Astrocyte (in vitro differentiated cells and primary cell): ENCODE results near the gene P4HA2. TPM values are rescaled to one million over a fixed set of nuclear protein-coding genes. Genes with fewer than 3 reads are reported as not detected.

Experiments
- DNase-seq: peaks from one replicate; pipeline ENCODE4 v3.0.0-alpha.2; 2010; ENCODE audit warnings: low read depth
- FAIRE-seq: peaks from 2 replicates; lab custom pipeline; 2011; peaks lifted over from hg19 to GRCh38; lab: Jason Lieb, UNC
- H2AFZ ChIP-seq: 2 replicates; pipeline ENCODE4 v1.6.0; 2012; ENCODE audit warnings: low read depth, low read length, inconsistent platforms
- H3K27ac ChIP-seq: 2 replicates; pipeline ENCODE4 v1.5.1; 2011; ENCODE audit warnings: low read depth, low read length, inconsistent platforms
- H3K27me3 ChIP-seq: 2 replicates; pipeline ENCODE4 v1.6.0; 2011; ENCODE audit warnings: low read length, inconsistent platforms; ENCODE audit not compliant: insufficient read depth
- H3K36me3 ChIP-seq: 2 replicates; pipeline ENCODE4 v1.5.1; 2011; ENCODE audit warnings: low read length, inconsistent platforms; ENCODE audit not compliant: insufficient read depth
- H3K4me1 ChIP-seq: 2 replicates; pipeline ENCODE4 v1.5.1; 2011; ENCODE audit warnings: low read length, inconsistent platforms; ENCODE audit not compliant: insufficient read depth
- H3K4me2 ChIP-seq: 2 replicates; pipeline ENCODE4 v1.6.0; 2012; ENCODE audit warnings: low read length, inconsistent platforms
- H3K4me3 ChIP-seq: 2 replicates; pipeline ENCODE4 v1.5.1; 2011; ENCODE audit warnings: low read depth, mild to moderate bottlenecking, low read length, inconsistent platforms; ENCODE audit not compliant: insufficient read depth
- H3K79me2 ChIP-seq: 2 replicates; pipeline ENCODE4 v1.6.0; 2012; ENCODE audit warnings: mild to moderate bottlenecking, low read length, inconsistent platforms; ENCODE audit not compliant: insufficient read depth
- H3K9ac ChIP-seq: 2 replicates; pipeline ENCODE4 v1.6.0; 2012; ENCODE audit warnings: mild to moderate bottlenecking, low read length, inconsistent platforms
- H3K9me3 ChIP-seq: 2 replicates; pipeline ENCODE4 v1.5.1; 2012; ENCODE audit warnings: low read depth, mild to moderate bottlenecking, low read length, inconsistent platforms; ENCODE audit not compliant: insufficient read depth
- H4K20me1 ChIP-seq: 2 replicates; pipeline ENCODE4 v1.6.0; 2012; ENCODE audit warnings: low read length, inconsistent platforms; ENCODE audit not compliant: insufficient read depth
- H3K27ac Mint-ChIP-seq: one replicate; pipeline ENCODE4 v1.8.0; 2021; ENCODE audit warnings: mild to moderate bottlenecking, mixed read lengths; ENCODE audit not compliant: unreplicated experiment
- H3K27me3 Mint-ChIP-seq: one replicate; pipeline ENCODE4 v1.8.0; 2021; ENCODE audit warnings: low read depth, mixed read lengths; ENCODE audit not compliant: unreplicated experiment
- H3K36me3 Mint-ChIP-seq: one replicate; pipeline ENCODE4 v1.8.0; 2021; ENCODE audit warnings: low read depth, mixed read lengths; ENCODE audit not compliant: unreplicated experiment
- H3K4me1 Mint-ChIP-seq: one replicate; pipeline ENCODE4 v1.8.0; 2021; ENCODE audit warnings: low read depth, mixed read lengths; ENCODE audit not compliant: unreplicated experiment
- H3K4me3 Mint-ChIP-seq: one replicate; pipeline ENCODE4 v1.8.0; 2021; ENCODE audit warnings: mild to moderate bottlenecking, moderate library complexity, mixed read lengths; ENCODE audit not compliant: unreplicated experiment
- H3K9me3 Mint-ChIP-seq: one replicate; pipeline ENCODE4 v1.8.0; 2021; ENCODE audit warnings: mild to moderate bottlenecking, mixed read lengths; ENCODE audit not compliant: unreplicated experiment
- CTCF ChIP-seq: IDR thresholded peaks from 2 replicates; pipeline ENCODE4 v1.5.1; 2011; ENCODE audit warnings: low read depth, mild to moderate bottlenecking, inconsistent platforms, low read length, moderate library complexity; ENCODE audit not compliant: insufficient read depth
- EZH2 ChIP-seq: IDR thresholded peaks from 2 replicates; pipeline ENCODE4 v1.6.1; 2012; ENCODE audit warnings: mild to moderate bottlenecking, low read length, inconsistent platforms; ENCODE audit not compliant: insufficient read depth
- total RNA-seq: library from RNA; stranded (reverse); gene quantifications from 2 replicates; pipeline ENCODE4 v1.2.1, GENCODE V29; 2021

Gene P4HA2
- total RNA-seq, 1 donor from 2014 or later, result 214 TPM

DNA sequence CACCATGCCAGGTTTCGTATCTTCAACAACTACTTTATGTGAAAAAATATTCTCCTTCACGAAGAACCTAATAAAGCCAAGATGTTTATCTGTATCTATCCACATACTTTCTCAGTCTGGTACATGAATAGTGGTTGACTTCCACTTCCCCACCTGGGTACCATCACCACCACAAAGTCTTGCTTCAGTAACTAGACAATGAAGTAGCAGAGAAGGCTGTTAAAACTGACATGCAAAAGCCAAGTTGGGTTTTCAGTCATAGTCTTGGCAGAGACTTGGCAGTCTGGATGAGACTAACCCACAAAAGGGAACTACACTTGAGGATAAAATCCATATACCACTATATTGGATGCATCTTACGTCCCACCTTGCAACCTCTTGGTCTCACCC is 5.0 kb downstream of the P4HA2 start:
- Histone ChIP-seq H3K9ac (no peak overlapping the region), H3K79me2 (peaks cover 92% of the 10 kb centered on the region), H2AFZ (no peak overlapping the region), H3K4me1 (peaks cover 37% of the 10 kb centered on the region), H3K4me2 (peak overlapping the region; percentile 20), H3K4me3 (no peak overlapping the region), H4K20me1 (peaks cover 80% of the 10 kb centered on the region), H3K36me3 (peaks cover 3% of the 10 kb centered on the region), H3K9me3 (no peaks in the 10 kb centered on the region), H3K27me3 (no peaks in the 10 kb centered on the region), H3K27ac (no peak overlapping the region)
- no peaks in the 10 kb centered on the region for H3K9me3 Mint-ChIP-seq
- no peak overlapping the region for H3K27ac Mint-ChIP-seq
- H3K4me3 Mint-ChIP-seq, result no peak overlapping the region
- no peak for FAIRE-seq
- no peak for TF ChIP-seq CTCF
- TF ChIP-seq EZH2, result no peak
- H3K36me3 Mint-ChIP-seq, result peaks cover 26% of the 10 kb centered on the region
- no peaks in the 10 kb centered on the region for H3K27me3 Mint-ChIP-seq
- H3K4me1 Mint-ChIP-seq, result peaks cover 40% of the 10 kb centered on the region
- no peak for DNase-seq

DNA sequence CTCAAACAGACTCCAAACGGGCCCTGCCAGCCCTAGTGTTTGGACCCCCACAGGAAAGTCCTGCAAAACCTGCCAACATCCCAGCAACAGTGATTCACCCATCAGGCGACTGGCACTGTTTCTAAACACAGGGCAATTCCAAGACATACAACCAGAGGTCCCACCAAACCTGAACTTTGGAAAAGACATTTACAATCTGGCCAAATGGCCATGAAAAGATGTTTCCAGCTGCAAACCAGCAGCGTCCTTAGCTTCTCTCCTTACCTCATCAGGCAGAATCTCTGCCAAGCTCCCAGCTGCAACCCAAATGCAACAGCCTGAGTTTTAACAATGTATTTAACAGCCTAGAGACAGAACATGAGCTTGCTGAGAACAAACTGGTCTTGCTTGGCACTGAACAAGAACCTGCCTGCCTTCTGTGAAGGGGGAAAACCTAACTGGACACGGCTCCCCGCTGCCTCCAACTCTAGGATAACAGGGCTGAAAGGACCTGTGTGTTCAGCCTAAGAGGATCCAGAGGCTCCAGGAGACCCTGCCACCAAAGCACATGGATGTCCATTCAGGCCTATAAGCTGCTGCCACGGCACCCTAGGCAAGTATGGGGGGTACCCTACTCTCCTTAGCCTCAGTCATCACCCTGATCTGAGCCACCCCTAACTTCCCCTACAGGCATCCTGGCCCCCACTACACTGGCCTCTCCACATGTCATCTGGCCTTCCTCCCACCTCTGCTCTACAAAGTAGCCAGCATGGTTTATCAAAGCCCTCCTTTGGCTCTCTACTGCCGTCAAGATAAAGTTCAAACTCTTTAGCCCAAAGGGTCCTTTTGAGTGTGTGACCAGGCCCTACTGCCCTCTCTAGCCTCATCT is 5.6 kb downstream of the P4HA2 start:
- H3K4me3 ChIP-seq, result no peak overlapping the region
- H3K79me2 ChIP-seq, result peaks cover 88% of the 10 kb centered on the region
- H2AFZ ChIP-seq, result no peak overlapping the region
- no peaks in the 10 kb centered on the region for H3K9me3 Mint-ChIP-seq
- no peak overlapping the region for H3K27ac ChIP-seq
- H3K27me3 ChIP-seq, result no peaks in the 10 kb centered on the region
- peaks cover 3% of the 10 kb centered on the region for H3K36me3 ChIP-seq
- no peak for TF ChIP-seq EZH2
- TF ChIP-seq CTCF, result no peak
- H3K4me2 ChIP-seq, result peak overlapping the region; percentile 20
- H4K20me1 ChIP-seq, result peaks cover 80% of the 10 kb centered on the region
- H3K4me1 ChIP-seq, result peaks cover 36% of the 10 kb centered on the region
- peak; percentile 67 for DNase-seq
- no peaks in the 10 kb centered on the region for H3K9me3 ChIP-seq
- peak overlapping the region; percentile 12 for H3K9ac ChIP-seq
- H3K27ac Mint-ChIP-seq, result no peak overlapping the region
- no peak for FAIRE-seq
- no peak overlapping the region for H3K4me3 Mint-ChIP-seq
- H3K4me1 Mint-ChIP-seq, result peaks cover 40% of the 10 kb centered on the region
- H3K36me3 Mint-ChIP-seq, result peaks cover 29% of the 10 kb centered on the region
- no peaks in the 10 kb centered on the region for H3K27me3 Mint-ChIP-seq

DNA sequence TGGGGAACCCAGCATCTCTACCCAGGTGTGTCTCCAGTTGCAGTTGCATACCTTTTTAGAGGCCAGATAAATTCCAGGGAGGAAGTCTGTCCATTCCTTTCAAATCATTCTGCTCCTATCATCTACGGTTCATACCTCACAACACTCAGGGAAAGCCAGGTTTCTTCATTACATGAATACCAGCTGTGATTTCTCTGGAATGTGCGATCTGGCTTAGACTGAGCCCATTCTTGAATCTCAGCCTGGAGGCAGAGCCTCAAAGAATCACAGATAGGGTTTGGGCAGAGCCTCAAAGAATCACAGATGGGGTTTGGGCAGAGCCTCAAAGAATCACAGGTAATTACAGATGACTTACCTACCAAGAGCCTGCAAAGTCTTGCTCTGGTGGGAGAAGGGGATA is 7.2 kb downstream of the P4HA2 start:
- Mint-ChIP-seq H3K9me3 (no peaks in the 10 kb centered on the region), H3K36me3 (peaks cover 37% of the 10 kb centered on the region), H3K27me3 (no peaks in the 10 kb centered on the region), H3K4me3 (no peak overlapping the region), H3K27ac (no peak overlapping the region), H3K4me1 (peaks cover 30% of the 10 kb centered on the region)
- DNase-seq (peak; percentile 45), FAIRE-seq (peak; percentile 9)
- Histone ChIP-seq H3K4me1 (peaks cover 25% of the 10 kb centered on the region), H3K36me3 (peaks cover 3% of the 10 kb centered on the region), H2AFZ (no peak overlapping the region), H3K79me2 (peaks cover 76% of the 10 kb centered on the region), H3K9ac (no peak overlapping the region), H3K27ac (no peak overlapping the region), H3K4me3 (no peak overlapping the region), H4K20me1 (peaks cover 69% of the 10 kb centered on the region), H3K27me3 (no peaks in the 10 kb centered on the region), H3K4me2 (no peak overlapping the region), H3K9me3 (no peaks in the 10 kb centered on the region)
- TF ChIP-seq EZH2, result no peak
- no peak for TF ChIP-seq CTCF
